ENCODE results near the gene ACADSB. TPM values are rescaled to one million over a fixed set of nuclear protein-coding genes. Genes with fewer than 3 reads are reported as not detected.
A peak's percentile ranks its signal among the peaks of the same experiment; 100 is the strongest.

The ACADSB gene
- total RNA-seq, 4 donors from 2014 or later = 3.0 to 31.4 (median 13.9) TPM

- Histone ChIP-seq H3K4me3 (no peak overlapping the region), H3K27me3 (no peaks in the 10 kb centered on the region), H3K36me3 (no peaks in the 10 kb centered on the region), H3K9me3 (no peaks in the 10 kb centered on the region), H3K4me1 (no peaks in the 10 kb centered on the region), H3K27ac (no peak overlapping the region)
- in situ Hi-C loops (cut with MboI; ENCODE audit: low pct_ligation_motif_present in 1 of 4, low pct_unique_long_range_greater_than_20kb in 1 of 4, low sequenced_read_pairs in 3 of 4) = loop anchor here in 1 of 4 donors (25.0 kb wide), 1 partner anchor 531 kb away; no protein-coding TSS in a partner anchor
- TF ChIP-seq POLR2A (IDR thresholded peaks at IDR 0.05) = no peak
- TF ChIP-seq EP300 (IDR thresholded peaks at IDR 0.05; ENCODE audit: low read depth) = no peak
- TF ChIP-seq POLR2AphosphoS5 (IDR thresholded peaks at IDR 0.05) = no peak
- no peak for TF ChIP-seq CTCF (IDR thresholded peaks at IDR 0.05)
- no peak for DNase-seq
- WGBS, 2 donors (ENCODE audit: low coverage in 1 of 2) = 69 to 90% methylated on average over 1 of the region's 1 CpG
- intact Hi-C loops (cut with DNase I; ENCODE audit: low total_unique reads) = no loop called here
These were observed 22.3 kb downstream of the ACADSB start for GRCh38 chr10:123031124-123031523.

GRCh38 chr10:123034332-123034731 lies 25.5 kb downstream of the ACADSB start:
- H3K36me3 ChIP-seq = no peaks in the 10 kb centered on the region
- H3K9me3 ChIP-seq = no peaks in the 10 kb centered on the region
- H3K27me3 ChIP-seq = no peaks in the 10 kb centered on the region
- TF ChIP-seq CTCF (IDR thresholded peaks at IDR 0.05) (no peak), EP300 (IDR thresholded peaks at IDR 0.05; ENCODE audit: low read depth) (no peak), POLR2AphosphoS5 (IDR thresholded peaks at IDR 0.05) (no peak), POLR2A (IDR thresholded peaks at IDR 0.05) (no peak)
- no peak overlapping the region for H3K4me3 ChIP-seq
- peaks cover 0 to 5% (median 0%) of the 10 kb centered on the region in 4 donors for H3K4me1 ChIP-seq
- intact Hi-C loops (cut with DNase I; ENCODE audit: low total_unique reads) = no loop called here
- no peak overlapping the region for H3K27ac ChIP-seq
- no peak for DNase-seq
- in situ Hi-C loops (cut with MboI; ENCODE audit: low pct_ligation_motif_present in 1 of 4, low pct_unique_long_range_greater_than_20kb in 1 of 4, low sequenced_read_pairs in 3 of 4) = loop anchor here in 1 of 4 donors (25.0 kb wide), 1 partner anchor 528 kb away; no protein-coding TSS in a partner anchor

- TF ChIP-seq CTCF (IDR thresholded peaks at IDR 0.05) (no peak), POLR2A (IDR thresholded peaks at IDR 0.05) (no peak), POLR2AphosphoS5 (IDR thresholded peaks at IDR 0.05) (no peak)
- Histone ChIP-seq H3K4me1 (peaks cover 0 to 5% (median 0%) of the 10 kb centered on the region in 4 donors), H3K4me3 (no peak overlapping the region), H3K27me3 (no peaks in the 10 kb centered on the region), H3K36me3 (no peaks in the 10 kb centered on the region), H3K27ac (no peak overlapping the region), H3K9me3 (no peaks in the 10 kb centered on the region)
- intact Hi-C loops (cut with DNase I; ENCODE audit: low total_unique reads) (no loop called here), in situ Hi-C loops (cut with MboI; ENCODE audit: low pct_ligation_motif_present in 1 of 4, low pct_unique_long_range_greater_than_20kb in 1 of 4, low sequenced_read_pairs in 3 of 4) (loop anchor here in 1 of 4 donors (25.0 kb wide), 1 partner anchor 527 kb away; no protein-coding TSS in a partner anchor)
- 88% methylated on average over 2 to 8 of the region's 8 CpGs for WGBS, 2 donors (ENCODE audit: low coverage in 1 of 2)
- DNase-seq = no peak
These were observed 26.8 kb downstream of the ACADSB start for GRCh38 chr10:123035467-123036086.

- intact Hi-C loops (cut with DNase I; ENCODE audit: low total_unique reads) = no loop called here
- Histone ChIP-seq H3K27ac (peak overlapping the region in 2 of 4 donors; percentile 30 to 45), H3K9me3 (no peaks in the 10 kb centered on the region), H3K36me3 (no peaks in the 10 kb centered on the region), H3K27me3 (no peaks in the 10 kb centered on the region), H3K4me3 (no peak overlapping the region), H3K4me1 (peaks cover 0 to 5% (median 0%) of the 10 kb centered on the region in 4 donors)
- TF ChIP-seq CTCF (IDR thresholded peaks at IDR 0.05) (no peak), EP300 (IDR thresholded peaks at IDR 0.05; ENCODE audit: low read depth) (no peak), POLR2A (IDR thresholded peaks at IDR 0.05) (no peak), POLR2AphosphoS5 (IDR thresholded peaks at IDR 0.05) (no peak)
- in situ Hi-C loops (cut with MboI; ENCODE audit: low pct_ligation_motif_present in 1 of 4, low pct_unique_long_range_greater_than_20kb in 1 of 4, low sequenced_read_pairs in 3 of 4) = loop anchor here in 1 of 4 donors (25.0 kb wide), 1 partner anchor 523 kb away; no protein-coding TSS in a partner anchor
- no peak for DNase-seq
- WGBS, 2 donors (ENCODE audit: low coverage in 1 of 2) = 65 to 70% methylated on average over 14 to 18 of the region's 18 CpGs
These were observed 30.2 kb downstream of the ACADSB start for GRCh38 chr10:123038782-123039631.

Data from transverse colon (tissue), 4 donors.